Measurements from ENCODE around the gene HECTD4.

Gene HECTD4

GRCh38 chr12:112424126-112424525 is 41.9 kb upstream of the HECTD4 start:
- H3K27me3 ChIP-seq: no peaks in the 10 kb centered on the region
- H3K4me1 ChIP-seq (ENCODE audit: control insufficient read depth in 1 of 2, insufficient read depth in 1 of 2, low read depth in 1 of 2, low read length in 1 of 2): peaks cover 7 to 11% of the 10 kb centered on the region in 2 experiments
- H3K36me3 ChIP-seq: no peaks in the 10 kb centered on the region
- no peaks in the 10 kb centered on the region for H3K9me3 ChIP-seq
- TF ChIP-seq, protein P1, sequence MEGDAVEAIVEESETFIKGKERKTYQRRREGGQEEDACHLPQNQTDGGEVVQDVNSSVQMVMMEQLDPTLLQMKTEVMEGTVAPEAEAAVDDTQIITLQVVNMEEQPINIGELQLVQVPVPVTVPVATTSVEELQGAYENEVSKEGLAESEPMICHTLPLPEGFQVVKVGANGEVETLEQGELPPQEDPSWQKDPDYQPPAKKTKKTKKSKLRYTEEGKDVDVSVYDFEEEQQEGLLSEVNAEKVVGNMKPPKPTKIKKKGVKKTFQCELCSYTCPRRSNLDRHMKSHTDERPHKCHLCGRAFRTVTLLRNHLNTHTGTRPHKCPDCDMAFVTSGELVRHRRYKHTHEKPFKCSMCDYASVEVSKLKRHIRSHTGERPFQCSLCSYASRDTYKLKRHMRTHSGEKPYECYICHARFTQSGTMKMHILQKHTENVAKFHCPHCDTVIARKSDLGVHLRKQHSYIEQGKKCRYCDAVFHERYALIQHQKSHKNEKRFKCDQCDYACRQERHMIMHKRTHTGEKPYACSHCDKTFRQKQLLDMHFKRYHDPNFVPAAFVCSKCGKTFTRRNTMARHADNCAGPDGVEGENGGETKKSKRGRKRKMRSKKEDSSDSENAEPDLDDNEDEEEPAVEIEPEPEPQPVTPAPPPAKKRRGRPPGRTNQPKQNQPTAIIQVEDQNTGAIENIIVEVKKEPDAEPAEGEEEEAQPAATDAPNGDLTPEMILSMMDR (IDR thresholded peaks at IDR 0.05): no peak
- H3K4me3 ChIP-seq (ENCODE audit: low read depth in 1 of 2, low read length in 1 of 2): no peak overlapping the region
- H3K27ac ChIP-seq: no peak overlapping the region

DNA sequence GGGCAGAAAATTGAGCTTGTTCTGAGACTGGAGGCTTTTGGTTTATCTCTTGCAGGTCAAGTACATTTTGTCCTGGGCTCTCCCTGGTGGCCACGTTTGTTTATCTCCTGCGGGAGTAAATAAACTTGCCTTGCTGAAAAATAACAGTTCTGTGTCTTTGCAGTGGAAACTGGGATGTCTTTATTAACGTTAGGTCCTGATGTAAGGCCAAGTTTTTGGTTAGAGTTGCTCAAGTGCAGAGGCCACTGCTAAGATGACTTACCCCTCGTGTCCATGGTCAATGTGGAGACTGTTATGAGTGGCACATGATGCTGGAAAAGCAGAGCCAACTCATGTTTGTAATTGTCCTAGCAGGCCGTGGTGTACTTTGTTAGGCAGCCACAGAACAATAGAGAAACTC is 40.3 kb upstream of the HECTD4 start:
- Histone ChIP-seq H3K36me3 (no peaks in the 10 kb centered on the region), H3K4me1 (ENCODE audit: control insufficient read depth in 1 of 2, insufficient read depth in 1 of 2, low read depth in 1 of 2, low read length in 1 of 2) (peaks cover 14 to 16% of the 10 kb centered on the region in 2 experiments), H3K27me3 (no peaks in the 10 kb centered on the region), H3K9me3 (no peaks in the 10 kb centered on the region), H3K27ac (no peak overlapping the region), H3K4me3 (ENCODE audit: low read depth in 1 of 2, low read length in 1 of 2) (no peak overlapping the region)
- TF ChIP-seq, protein P1 (IDR thresholded peaks at IDR 0.05): no peak

- TF ChIP-seq, protein P1 (IDR thresholded peaks at IDR 0.05): no peak
- no peaks in the 10 kb centered on the region for H3K27me3 ChIP-seq
- H3K36me3 ChIP-seq: no peaks in the 10 kb centered on the region
- H3K4me1 ChIP-seq (ENCODE audit: control insufficient read depth in 1 of 2, insufficient read depth in 1 of 2, low read depth in 1 of 2, low read length in 1 of 2): peaks cover 14 to 16% of the 10 kb centered on the region in 2 experiments
- H3K9me3 ChIP-seq: no peaks in the 10 kb centered on the region
- H3K27ac ChIP-seq: no peak overlapping the region
- H3K4me3 ChIP-seq (ENCODE audit: low read depth in 1 of 2, low read length in 1 of 2): no peak overlapping the region
These were observed 39.1 kb upstream of the HECTD4 start for GRCh38 chr12:112421363-112421762.

DNA sequence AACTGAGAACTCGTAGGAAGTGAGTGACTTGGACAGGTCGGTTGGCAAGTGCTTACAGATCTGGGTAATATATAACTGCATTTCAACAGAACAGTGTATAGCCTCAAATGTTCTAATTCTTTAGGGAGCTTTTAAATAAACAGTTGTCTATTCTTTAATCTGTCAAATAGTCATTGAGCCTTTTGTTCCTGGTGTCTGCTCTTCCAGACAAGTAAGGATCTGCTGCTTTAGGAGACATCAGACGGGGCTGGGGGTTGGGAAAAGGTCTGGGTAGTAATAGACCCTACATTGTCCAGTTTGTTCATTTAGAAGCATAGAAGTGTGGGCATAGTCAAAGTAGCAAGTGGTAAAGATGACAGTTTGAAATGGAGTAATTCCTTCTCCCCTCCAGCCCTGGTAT is 38.5 kb upstream of the HECTD4 start:
- TF ChIP-seq, protein P1 (IDR thresholded peaks at IDR 0.05): no peak
- peaks cover 14 to 16% of the 10 kb centered on the region in 2 experiments for H3K4me1 ChIP-seq (ENCODE audit: control insufficient read depth in 1 of 2, insufficient read depth in 1 of 2, low read depth in 1 of 2, low read length in 1 of 2)
- H3K27ac ChIP-seq: no peak overlapping the region
- no peaks in the 10 kb centered on the region for H3K36me3 ChIP-seq
- H3K9me3 ChIP-seq: no peaks in the 10 kb centered on the region
- no peak overlapping the region for H3K4me3 ChIP-seq (ENCODE audit: low read depth in 1 of 2, low read length in 1 of 2)
- no peaks in the 10 kb centered on the region for H3K27me3 ChIP-seq

GRCh38 chr12:112419297-112420133 is 37.3 kb upstream of the HECTD4 start:
- no peaks in the 10 kb centered on the region for H3K27me3 ChIP-seq
- H3K36me3 ChIP-seq: no peaks in the 10 kb centered on the region
- H3K4me3 ChIP-seq (ENCODE audit: low read depth in 1 of 2, low read length in 1 of 2): peak overlapping the region; percentile 86 to 97
- no peaks in the 10 kb centered on the region for H3K9me3 ChIP-seq
- TF ChIP-seq, protein P1 (IDR thresholded peaks at IDR 0.05): no peak
- peaks cover 14 to 16% of the 10 kb centered on the region in 2 experiments for H3K4me1 ChIP-seq (ENCODE audit: control insufficient read depth in 1 of 2, insufficient read depth in 1 of 2, low read depth in 1 of 2, low read length in 1 of 2)
- H3K27ac ChIP-seq: peak overlapping the region; percentile 92
